Measurements from ENCODE around the gene OSBP2. TPM values are rescaled to one million over a fixed set of nuclear protein-coding genes. Genes with fewer than 3 reads are reported as not detected.
A peak's percentile ranks its signal among the peaks of the same experiment; 100 is the strongest.

Gene OSBP2
- total RNA-seq, 4 donors from 2014 or later: 0.35 to 3.5 (median 1.8) TPM

GRCh38 chr22:30930228-30930627 is 235.6 kb downstream of the OSBP2 start:
- Histone ChIP-seq H3K27me3 (no peaks in the 10 kb centered on the region), H3K36me3 (peaks cover 0 to 99% of the 10 kb centered on the region in 2 donors), H3K4me1 (peaks cover 0 to 6% (median 0%) of the 10 kb centered on the region in 3 donors), H3K9me3 (no peaks in the 10 kb centered on the region), H3K4me3 (no peak overlapping the region), H3K27ac (peak overlapping the region in 1 of 4 donors; percentile 0)
- TF ChIP-seq POLR2A (IDR thresholded peaks at IDR 0.05) (no peak), EP300 (IDR thresholded peaks at IDR 0.05) (no peak)
- no peak for ATAC-seq
- WGBS, 2 donors (ENCODE audit: low coverage in 1 of 2): 50% methylated on average over 3 of the region's 3 CpGs; no CpG with 5 or more reads in 1 of the 2 donors

DNA sequence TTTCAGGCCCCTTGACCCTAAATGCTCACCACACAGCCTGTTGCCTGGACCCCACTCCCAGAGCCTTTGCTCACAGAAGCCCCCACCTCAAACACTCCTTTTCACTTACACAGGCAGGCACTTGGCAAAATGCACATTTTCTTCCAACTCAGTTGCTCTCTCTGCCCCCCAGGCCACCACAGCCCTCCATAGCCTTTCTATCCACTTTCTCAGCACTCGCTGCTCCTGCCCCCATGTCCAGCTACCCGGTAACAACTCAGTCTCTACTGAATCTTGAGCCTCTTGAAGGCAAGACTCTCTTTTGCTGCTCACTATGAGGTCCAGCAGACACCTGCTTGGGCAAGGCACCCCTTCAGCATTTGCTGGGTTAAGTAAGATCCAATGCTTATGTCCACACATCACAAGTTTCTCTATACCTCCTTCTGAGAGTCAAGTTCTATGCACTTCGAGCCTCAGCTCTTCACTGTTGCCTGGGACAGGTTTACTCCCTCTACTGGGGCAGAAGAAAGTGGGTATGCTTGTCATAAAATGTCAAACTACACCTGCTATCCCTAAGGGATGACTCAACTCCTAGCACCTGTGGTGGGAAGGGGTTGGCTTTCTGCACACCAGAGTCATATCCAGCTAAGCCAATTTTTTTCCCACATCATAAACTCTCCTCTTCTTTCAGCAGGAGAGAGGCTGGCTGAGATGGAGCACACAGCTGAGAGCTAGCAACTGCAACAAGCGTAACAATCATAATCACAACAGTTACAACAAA is 237.0 kb downstream of the OSBP2 start:
- 95 to 100% methylated on average over 2 to 4 of the region's 4 CpGs for WGBS, 2 donors (ENCODE audit: low coverage in 1 of 2)
- no peak overlapping the region for H3K4me3 ChIP-seq
- H3K27ac ChIP-seq: no peak overlapping the region
- no peaks in the 10 kb centered on the region for H3K27me3 ChIP-seq
- no peak for ATAC-seq
- H3K9me3 ChIP-seq: no peaks in the 10 kb centered on the region
- H3K36me3 ChIP-seq: peaks cover 0 to 100% of the 10 kb centered on the region in 2 donors
- H3K4me1 ChIP-seq: peaks cover 0 to 6% (median 0%) of the 10 kb centered on the region in 3 donors
- TF ChIP-seq POLR2AphosphoS5 (IDR thresholded peaks at IDR 0.05): no peak
- TF ChIP-seq POLR2A (IDR thresholded peaks at IDR 0.05): no peak
- no peak for TF ChIP-seq EP300 (IDR thresholded peaks at IDR 0.05)
- TF ChIP-seq CTCF (IDR thresholded peaks at IDR 0.05): no peak

- Histone ChIP-seq H3K4me1 (peaks cover 0 to 6% (median 0%) of the 10 kb centered on the region in 3 donors), H3K36me3 (peaks cover 3 to 100% of the 10 kb centered on the region in 2 donors), H3K9me3 (no peaks in the 10 kb centered on the region), H3K4me3 (no peak overlapping the region), H3K27ac (no peak overlapping the region), H3K27me3 (no peaks in the 10 kb centered on the region)
- TF ChIP-seq POLR2A (IDR thresholded peaks at IDR 0.05) (no peak), EP300 (IDR thresholded peaks at IDR 0.05) (no peak), CTCF (IDR thresholded peaks at IDR 0.05) (no peak), POLR2AphosphoS5 (IDR thresholded peaks at IDR 0.05) (no peak)
- ATAC-seq: no peak
- 85 to 88% methylated on average over 6 of the region's 16 CpGs for WGBS, 2 donors (ENCODE audit: low coverage in 1 of 2)
Observed at GRCh38 chr22:30932661-30933060, 238.0 kb downstream of the OSBP2 start.

DNA sequence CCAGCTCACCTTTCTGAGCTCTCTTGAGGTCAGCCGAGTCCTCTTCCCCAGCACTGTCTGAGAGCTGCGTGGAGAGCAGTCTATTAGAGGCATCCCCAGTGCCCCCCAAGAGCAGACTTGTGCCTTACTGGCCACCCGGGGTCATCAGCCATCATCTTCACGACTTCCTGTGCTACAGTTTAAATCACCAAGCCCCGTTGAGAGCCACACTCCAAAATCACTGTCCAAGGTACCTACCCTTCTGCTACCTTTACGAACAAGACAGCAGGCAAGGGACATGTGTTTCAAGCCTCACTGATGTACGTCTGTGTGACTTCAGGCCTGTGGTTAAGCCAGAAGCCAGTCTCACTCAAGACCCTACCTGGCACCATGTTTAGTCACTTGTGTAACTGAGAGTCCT is 238.8 kb downstream of the OSBP2 start:
- peaks cover 3 to 100% of the 10 kb centered on the region in 2 donors for H3K36me3 ChIP-seq

DNA sequence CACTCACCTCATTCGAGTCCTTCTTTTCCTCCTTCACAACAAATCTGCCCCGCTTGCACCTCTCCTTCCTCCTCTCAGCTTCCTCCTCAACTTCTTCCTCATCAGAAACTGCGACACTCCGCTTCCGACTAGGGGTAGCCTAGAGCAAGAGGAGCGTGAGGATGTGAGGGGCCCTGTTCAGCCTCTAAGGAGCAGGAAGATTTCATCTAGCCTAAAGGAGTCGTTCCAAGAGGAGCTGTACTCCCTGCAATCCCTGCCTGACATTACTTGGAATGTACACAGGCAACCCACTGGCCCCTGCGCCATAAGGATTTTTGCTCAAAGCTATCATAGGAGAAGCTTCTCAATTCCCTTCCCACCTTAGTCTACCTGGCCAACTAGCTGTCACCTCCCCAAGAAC is 239.4 kb downstream of the OSBP2 start:
- WGBS, 2 donors (ENCODE audit: low coverage in 1 of 2): 83 to 97% methylated on average over 4 to 6 of the region's 8 CpGs

More for the DNA sequence above, 238.8 kb downstream of the OSBP2 start:
- Histone ChIP-seq H3K4me3 (no peak overlapping the region), H3K27ac (no peak overlapping the region), H3K9me3 (no peaks in the 10 kb centered on the region), H3K27me3 (no peaks in the 10 kb centered on the region), H3K4me1 (peaks cover 0 to 6% (median 0%) of the 10 kb centered on the region in 3 donors)
- no peak for TF ChIP-seq POLR2A (IDR thresholded peaks at IDR 0.05)
- no peak for TF ChIP-seq POLR2AphosphoS5 (IDR thresholded peaks at IDR 0.05)
- no peak for TF ChIP-seq EP300 (IDR thresholded peaks at IDR 0.05)
- no peak for TF ChIP-seq CTCF (IDR thresholded peaks at IDR 0.05)
- no peak for ATAC-seq
- 100% methylated on average over 1 of the region's 7 CpGs; no CpG with 5 or more reads in 1 of the 2 donors for WGBS, 2 donors (ENCODE audit: low coverage in 1 of 2)

More for the DNA sequence above, 239.4 kb downstream of the OSBP2 start:
- H3K36me3 ChIP-seq: peaks cover 3 to 100% of the 10 kb centered on the region in 2 donors
- H3K27me3 ChIP-seq: no peaks in the 10 kb centered on the region
- no peak overlapping the region for H3K4me3 ChIP-seq
- no peak overlapping the region for H3K27ac ChIP-seq
- peaks cover 0 to 6% (median 0%) of the 10 kb centered on the region in 3 donors for H3K4me1 ChIP-seq
- H3K9me3 ChIP-seq: no peaks in the 10 kb centered on the region
- TF ChIP-seq POLR2AphosphoS5 (IDR thresholded peaks at IDR 0.05): no peak
- TF ChIP-seq POLR2A (IDR thresholded peaks at IDR 0.05): no peak
- TF ChIP-seq CTCF (IDR thresholded peaks at IDR 0.05): no peak
- no peak for TF ChIP-seq EP300 (IDR thresholded peaks at IDR 0.05)
- no peak for ATAC-seq
